Hepatocyte (in vitro differentiated cells): ENCODE results near the gene DDIAS.

Source experiments
- EZH2 ChIP-seq: fragments of 200-600 bp; sonication (generic); IDR thresholded peaks from 2 replicates; pipeline ENCODE4 v1.6.1; 2016; ENCODE audit warnings: antibody characterized with exemption, mild to moderate bottlenecking, borderline replicate concordance
- TF ChIP-seq, protein P1 (sequence below): fragments of 200-600 bp; sonication (generic); IDR thresholded peaks from 2 replicates; pipeline ENCODE4 v1.5.1; 2016; ENCODE audit warnings: antibody characterized with exemption, mild to moderate bottlenecking; ENCODE audit not compliant: poor library complexity

DNA sequence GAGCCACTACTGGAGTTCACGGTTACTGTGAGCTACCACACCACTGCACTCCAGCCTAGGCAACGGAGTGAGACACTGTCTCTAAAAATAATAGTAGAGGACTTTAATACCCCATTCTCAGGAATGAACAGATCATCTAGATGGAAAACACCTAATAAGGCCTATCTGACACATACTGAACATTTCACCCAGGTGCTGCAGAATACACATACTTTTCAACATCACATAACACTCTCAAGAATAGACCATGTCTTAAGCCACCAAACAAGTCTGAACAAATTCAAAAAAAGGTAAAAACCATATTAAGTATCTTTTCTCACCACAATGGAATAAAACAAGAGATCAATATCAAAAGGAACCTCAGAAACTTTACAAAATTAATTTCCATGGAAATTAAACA is 37.9 kb downstream of the DDIAS start:
- no peak for TF ChIP-seq EZH2
- TF ChIP-seq, protein P1, sequence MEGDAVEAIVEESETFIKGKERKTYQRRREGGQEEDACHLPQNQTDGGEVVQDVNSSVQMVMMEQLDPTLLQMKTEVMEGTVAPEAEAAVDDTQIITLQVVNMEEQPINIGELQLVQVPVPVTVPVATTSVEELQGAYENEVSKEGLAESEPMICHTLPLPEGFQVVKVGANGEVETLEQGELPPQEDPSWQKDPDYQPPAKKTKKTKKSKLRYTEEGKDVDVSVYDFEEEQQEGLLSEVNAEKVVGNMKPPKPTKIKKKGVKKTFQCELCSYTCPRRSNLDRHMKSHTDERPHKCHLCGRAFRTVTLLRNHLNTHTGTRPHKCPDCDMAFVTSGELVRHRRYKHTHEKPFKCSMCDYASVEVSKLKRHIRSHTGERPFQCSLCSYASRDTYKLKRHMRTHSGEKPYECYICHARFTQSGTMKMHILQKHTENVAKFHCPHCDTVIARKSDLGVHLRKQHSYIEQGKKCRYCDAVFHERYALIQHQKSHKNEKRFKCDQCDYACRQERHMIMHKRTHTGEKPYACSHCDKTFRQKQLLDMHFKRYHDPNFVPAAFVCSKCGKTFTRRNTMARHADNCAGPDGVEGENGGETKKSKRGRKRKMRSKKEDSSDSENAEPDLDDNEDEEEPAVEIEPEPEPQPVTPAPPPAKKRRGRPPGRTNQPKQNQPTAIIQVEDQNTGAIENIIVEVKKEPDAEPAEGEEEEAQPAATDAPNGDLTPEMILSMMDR = no peak
